Measurements from ENCODE around the gene JUNB.

The JUNB gene

DNA sequence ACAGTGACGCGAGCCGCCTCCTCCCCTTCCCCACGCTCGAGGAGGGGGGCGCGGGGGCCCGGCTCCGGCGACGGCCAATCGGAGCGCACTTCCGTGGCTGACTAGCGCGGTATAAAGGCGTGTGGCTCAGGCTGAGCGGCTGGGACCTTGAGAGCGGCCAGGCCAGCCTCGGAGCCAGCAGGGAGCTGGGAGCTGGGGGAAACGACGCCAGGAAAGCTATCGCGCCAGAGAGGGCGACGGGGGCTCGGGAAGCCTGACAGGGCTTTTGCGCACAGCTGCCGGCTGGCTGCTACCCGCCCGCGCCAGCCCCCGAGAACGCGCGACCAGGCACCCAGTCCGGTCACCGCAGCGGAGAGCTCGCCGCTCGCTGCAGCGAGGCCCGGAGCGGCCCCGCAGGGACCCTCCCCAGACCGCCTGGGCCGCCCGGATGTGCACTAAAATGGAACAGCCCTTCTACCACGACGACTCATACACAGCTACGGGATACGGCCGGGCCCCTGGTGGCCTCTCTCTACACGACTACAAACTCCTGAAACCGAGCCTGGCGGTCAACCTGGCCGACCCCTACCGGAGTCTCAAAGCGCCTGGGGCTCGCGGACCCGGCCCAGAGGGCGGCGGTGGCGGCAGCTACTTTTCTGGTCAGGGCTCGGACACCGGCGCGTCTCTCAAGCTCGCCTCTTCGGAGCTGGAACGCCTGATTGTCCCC is at the start of gene JUNB:
JUNB (plus strand) TSS at position 142 of the 706 bp plus-strand sequence; CDS start at position 428, 286 bp downstream.
- peak; percentile 96 to 97 for DNase-seq

DNA sequence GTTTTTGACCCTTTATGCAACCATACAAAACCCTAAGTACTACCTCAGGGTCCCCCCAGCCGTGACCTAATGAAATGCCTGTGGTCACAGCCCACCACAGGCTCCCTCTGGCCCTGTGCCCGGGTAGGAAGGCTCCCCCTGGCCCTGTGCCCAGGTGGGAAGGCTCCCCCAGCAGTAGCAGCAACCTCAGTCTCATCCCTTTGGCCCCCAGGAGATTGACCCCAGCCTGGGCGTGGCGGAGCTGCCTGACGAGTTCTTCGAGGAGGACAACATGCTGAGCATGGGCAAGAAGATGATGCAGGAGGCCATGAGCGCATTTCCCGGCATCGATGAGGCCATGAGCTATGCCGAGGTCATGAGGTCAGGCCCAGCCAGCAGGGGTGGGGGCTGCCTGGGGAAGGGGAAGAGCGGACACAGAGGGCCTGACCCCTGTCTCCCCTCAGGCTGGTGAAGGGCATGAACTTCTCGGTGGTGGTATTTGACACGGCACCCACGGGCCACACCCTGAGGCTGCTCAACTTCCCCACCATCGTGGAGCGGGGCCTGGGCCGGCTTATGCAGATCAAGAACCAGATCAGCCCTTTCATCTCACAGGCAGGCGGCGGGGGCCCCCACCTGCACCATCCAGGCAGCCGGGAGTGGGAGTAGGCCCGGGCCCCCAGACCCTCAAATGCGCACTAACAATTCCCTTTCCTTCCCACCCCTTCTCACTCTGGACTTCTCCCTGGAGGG is 46.0 kb upstream of the JUNB start:
- no peak for DNase-seq

DNA sequence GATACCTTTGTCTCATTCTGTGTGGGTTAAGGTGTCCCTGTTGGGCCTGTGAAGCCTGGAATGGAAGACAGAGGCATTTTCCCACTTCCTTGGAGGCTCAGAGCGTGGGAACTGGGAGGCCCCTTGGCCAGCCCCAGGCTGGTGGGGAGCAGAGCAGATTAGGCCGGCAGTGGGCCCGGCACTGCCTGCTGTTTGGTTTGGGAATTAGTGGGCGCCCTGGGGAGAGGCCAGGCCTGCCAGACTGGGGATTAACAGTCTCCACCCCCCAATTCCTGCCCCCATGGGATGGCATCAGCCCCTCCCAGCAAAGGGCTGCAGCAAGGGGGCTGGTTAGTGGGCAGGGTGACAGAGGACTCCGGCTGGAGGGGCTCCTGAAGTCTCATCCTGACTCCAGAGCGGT is 42.8 kb upstream of the JUNB start:
- DNase-seq: no peak

DNA sequence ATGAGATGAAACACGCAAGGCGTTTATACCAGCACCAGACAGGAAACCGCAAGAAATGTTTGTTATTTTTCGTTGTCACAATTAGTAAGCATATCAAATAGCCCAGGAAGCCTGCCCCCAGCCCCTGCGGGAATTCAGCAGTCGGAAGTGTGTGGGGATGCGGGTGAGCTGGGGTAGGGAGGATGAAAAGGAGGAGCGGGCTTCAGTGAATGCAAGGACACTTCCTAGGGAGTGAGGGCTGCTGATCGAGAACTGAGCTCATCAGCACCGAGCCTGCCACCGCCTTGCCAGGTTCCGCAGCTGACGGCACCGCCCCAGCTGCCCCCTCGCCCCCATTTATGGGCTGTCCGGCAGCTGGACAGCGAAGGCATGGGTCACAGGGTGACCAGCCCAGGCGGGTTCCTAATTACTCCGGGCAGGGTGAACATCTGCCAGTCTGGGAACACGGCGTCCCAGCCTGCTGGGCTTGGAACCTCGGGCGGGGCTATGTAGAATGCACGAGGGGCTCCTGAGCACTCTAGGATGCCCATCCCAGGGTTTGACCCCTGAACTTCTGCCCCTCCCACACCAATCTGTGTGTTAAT is 41.3 kb upstream of the JUNB start:
- DNase-seq: no peak

DNA sequence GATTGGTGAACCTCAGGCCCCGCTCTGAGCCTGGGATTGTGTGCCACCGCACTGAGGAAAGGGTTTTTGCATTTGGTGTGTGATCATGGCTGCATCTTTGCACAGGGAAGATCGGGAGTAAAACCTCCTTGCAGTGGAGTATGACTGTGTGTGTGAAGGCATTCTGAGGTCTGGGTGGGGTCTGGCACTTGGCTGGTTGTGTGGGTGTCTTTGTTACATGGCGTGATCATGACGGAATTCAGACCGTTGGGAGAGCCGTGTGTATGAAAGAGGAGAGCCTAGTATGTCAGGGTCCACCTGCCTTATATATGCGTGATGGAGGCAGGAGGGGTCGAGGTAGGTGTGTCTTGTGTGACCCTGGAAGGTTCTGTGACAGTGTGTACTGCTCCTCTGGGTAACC is 40.4 kb upstream of the JUNB start:
- no peak for DNase-seq

DNA sequence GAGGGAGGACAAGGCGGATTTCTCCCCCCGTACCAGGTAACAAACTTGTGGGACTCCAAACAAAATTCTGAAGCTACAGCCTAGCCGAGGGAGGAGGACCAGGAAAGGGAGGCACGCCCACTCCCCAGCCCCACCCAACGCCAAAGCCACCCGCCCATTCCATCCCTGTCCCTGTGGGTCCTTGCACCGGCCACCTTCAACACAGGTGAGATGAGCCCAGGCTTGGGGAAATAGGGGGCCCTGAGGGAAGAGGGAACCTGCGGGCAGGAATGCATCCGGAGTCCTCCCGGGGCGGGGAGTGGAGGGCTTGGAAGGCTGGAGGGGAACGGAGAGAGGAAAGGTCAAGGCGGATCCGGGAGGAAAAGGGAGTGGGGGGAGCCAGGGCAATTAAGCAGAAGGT is 39.7 kb upstream of the JUNB start, which contains the start of gene BEST2:
BEST2 (plus strand) TSS at position 157 of the 400 bp plus-strand sequence. CDS start 802 bp downstream, outside the sequence.
- no peak for DNase-seq

DNA sequence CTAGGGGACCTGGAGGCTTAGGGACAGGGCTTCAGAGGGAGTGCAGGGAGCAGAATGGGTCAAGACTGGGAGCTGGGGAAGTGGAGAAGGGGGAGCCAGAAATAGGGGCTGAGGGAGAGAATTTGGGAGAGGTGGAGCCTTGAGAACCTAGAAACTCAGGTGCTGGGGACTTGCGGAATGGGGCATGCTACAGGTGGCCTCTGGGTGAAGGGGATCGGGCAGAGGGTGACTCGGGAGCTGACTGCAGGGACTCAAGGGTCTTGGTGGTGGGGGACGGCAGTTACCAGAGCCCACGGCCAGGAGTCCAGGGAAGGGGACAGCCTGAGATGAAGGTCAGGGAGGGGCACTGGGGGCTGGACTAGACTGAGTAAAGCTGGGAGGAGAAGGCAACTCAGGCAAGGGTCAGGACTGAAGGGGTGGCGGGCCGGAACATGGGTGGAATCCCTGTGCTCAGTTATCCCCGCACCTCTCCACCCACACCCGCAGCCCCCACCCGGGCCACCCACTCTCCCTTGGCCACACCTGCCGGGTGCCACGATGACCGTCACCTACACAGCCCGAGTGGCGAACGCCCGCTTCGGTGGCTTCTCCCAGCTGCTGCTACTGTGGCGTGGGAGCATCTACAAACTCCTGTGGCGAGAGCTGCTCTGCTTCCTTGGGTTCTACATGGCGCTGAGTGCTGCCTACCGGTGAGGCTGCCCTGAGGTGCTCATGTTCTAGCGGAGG is 39.1 kb upstream of the JUNB start:
- DNase-seq: no peak

DNA sequence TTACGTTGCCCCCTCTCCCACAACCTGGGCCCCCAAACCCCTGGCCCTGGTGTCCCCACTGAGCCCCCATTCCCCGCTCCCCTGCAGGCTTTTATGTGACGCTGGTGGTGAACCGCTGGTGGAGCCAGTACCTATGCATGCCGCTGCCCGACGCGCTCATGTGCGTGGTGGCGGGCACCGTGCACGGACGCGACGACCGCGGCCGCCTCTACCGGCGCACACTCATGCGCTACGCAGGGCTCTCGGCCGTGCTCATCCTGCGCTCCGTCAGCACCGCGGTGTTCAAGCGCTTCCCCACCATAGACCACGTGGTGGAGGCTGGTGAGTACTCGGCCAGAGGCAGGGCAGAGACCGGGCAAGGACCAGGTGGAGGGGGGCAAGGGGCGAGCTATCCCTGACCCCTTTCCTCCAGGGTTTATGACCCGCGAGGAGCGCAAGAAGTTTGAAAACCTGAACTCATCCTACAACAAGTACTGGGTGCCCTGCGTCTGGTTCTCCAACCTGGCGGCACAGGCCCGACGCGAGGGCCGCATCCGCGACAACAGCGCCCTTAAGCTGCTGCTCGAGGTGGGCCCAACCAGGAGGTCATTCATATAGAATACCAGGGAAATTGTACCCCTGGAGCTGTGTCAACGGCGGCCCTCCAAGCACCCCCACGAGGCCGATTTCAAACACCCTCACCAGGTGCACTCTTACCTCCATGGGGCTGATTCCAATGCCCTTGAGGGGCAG is 36.7 kb upstream of the JUNB start:
- no peak for DNase-seq

DNA sequence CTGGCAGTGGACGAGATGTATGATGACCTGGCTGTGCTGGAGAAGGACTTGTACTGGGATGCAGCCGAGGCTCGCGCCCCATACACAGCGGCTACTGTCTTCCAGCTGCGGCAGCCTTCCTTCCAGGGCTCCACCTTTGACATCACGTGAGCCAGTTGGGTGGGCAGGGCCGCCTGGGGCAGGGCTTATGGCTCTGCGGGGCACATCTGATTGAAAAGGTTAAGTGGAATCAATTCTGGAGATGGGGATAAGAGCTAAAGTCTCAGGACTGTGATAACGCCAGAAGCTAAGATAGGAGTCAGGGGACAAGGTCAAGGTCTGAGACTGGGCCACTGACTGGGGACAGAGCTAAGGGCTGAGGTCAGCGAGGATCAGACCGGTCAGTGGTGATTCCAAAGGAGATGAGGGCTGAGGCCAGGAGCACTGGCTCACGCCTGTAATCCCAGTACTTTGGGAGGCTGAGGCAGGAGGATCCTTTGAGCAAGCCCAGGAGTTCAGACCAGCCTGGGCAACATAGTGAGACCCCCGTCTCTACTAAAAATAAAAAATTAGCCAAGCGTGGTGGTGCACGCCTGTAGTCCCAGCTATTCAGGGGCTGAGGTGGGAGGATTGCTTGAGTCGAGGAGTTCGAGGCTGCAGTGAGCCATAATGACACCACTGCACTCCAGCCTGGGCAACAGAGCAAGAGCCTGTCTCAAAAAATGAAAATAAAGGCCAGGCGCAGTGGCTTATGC is 35.0 kb upstream of the JUNB start:
- DNase-seq: no peak

DNA sequence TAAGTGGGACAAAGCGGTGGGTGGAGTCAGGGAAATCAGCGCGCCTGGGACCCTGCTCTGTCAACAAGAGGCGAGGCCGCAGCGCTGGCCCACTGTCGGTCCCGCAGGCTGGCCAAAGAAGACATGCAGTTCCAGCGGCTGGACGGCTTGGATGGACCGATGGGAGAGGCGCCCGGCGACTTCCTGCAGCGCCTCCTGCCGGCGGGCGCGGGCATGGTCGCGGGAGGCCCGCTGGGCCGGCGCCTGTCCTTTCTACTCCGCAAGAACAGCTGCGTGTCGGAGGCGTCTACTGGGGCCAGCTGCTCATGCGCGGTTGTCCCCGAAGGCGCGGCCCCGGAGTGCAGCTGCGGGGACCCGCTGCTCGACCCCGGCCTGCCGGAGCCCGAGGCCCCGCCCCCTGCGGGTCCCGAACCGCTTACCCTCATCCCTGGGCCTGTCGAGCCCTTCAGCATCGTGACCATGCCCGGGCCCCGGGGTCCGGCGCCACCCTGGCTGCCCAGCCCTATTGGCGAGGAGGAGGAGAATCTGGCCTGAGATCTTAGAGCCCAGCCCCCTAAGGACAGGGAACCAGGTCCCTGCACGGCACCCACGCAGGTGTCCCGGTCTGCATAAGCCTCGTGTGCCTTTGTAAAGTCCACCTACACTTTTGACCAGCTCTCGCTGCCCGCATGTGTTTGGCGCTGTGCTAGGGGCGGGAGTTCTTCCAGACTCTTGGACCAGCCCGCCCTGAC is 33.6 kb upstream of the JUNB start:
- DNase-seq: peak; percentile 71 to 78

DNA sequence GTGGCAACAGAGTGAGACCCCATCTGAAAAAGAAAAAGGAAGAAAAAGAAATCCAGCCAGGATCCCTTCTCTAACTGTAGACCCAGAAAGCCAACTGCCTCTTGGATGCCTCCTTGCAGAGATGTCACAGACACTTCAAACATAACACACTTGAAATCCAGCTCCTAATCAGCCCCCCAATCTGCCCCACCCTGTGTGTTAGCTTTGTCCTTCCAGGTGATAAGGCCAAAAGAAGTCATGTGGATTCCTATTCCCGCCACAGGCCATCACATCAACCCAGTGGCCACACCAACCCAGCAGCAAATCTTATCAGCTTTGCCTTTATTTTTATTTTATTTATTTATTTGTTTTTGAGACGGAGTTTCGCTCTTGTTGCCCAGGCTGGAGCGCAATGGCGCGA is 31.6 kb upstream of the JUNB start:
- no peak for DNase-seq

DNA sequence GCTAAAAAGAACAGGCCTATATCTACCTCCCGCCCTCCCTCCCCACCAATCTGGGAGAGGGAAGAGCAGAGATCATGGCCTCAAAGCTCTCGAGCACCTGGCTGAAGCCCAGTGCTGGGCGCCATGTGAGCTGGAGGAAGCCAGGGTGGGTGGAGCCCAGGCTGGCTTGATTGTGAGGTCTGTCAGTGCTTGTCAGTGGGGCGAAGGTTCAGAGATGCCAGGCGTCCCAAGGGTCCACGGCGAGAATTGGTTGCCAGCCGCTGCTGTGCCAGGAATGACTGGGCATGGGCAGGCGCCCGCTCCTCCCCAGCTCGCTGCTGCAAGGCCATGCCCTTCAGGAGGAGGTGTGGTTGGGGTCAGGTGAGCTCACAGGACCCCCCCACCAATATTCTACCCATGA is 28.2 kb upstream of the JUNB start:
- no peak for DNase-seq

DNA sequence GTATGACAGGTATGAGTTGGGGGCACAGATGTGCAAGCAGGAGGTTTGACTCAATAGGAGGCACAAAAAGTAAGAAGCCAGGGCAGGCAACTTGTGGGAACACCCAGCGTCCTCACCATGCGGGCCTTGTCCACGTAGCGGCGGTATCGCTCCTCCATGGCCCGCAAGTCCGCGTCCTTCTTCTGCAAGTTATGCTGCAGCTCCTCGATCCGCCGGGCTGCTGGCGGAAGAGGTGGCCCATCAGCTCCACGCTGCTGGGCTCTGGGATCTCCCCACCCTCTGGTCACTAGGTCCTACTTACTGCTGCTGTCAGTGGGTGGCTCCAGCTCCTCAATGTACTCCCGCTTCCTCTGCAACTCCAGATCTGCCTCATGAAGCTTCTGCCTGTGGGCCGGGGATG is 26.6 kb upstream of the JUNB start:
- DNase-seq: no peak

DNA sequence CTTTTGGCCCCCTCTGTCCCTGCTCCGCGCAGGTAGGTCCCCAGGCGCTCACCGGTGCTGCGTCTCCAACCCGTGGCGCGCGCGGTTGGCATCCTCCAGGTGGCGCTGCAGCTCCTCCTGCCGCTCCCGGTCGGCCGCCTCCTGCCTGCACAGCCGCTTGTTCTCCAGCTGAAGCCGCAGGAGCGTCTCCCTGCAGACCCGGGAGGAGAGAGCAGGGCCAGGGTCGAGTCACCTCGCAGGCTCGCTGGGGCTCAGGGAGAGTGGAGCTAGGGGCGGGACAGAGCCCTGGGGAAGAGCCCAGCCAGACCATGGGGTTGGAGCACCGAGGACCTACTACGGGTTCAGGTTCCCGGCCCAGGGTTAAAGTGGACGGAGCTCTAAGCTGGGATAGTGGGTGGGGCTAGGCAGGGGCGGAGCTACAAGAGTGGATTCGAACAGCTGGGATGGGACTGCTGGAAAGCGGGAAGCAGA is 25.2 kb upstream of the JUNB start:
- no peak for DNase-seq

DNA sequence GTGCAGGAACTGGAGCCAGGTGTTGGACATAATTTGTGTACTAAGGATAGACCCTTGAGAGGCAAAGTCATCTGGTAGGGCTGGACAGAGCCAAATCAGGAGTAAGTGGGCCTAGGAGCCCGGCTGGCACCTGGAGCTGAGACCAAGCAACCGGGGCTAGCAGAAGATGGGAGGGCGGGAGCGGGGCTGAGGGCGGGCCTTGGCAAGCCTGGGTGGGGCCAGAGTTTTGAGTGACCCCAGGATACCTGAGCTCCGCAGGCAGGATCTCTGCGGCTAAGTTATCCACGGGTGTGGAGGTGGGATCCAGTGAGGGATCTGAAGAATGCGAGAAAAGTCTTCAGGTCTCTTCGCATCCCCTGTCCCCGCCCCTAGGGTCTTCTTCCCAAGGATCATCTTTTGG is 24.1 kb upstream of the JUNB start:
- DNase-seq: no peak

DNA sequence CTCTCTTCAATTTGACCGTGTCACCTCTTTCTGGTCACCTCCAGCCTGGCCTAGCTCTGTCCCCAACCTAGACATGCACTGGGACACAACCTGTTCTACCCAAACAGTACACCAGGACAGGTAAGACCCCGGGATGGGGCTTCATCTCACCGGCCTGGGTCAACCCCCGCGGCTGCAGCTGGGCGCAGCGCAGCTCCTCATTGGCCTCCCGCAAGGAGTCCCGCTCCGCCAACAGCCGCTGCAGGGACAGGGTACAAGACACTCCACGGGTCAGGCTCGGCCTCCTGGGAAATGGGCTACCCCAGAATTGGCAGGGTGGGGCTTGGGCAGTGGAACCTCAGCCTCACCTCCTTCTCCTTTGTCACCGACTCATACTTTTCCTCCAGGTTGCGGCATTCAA is 23.6 kb upstream of the JUNB start:
- DNase-seq: no peak

DNA sequence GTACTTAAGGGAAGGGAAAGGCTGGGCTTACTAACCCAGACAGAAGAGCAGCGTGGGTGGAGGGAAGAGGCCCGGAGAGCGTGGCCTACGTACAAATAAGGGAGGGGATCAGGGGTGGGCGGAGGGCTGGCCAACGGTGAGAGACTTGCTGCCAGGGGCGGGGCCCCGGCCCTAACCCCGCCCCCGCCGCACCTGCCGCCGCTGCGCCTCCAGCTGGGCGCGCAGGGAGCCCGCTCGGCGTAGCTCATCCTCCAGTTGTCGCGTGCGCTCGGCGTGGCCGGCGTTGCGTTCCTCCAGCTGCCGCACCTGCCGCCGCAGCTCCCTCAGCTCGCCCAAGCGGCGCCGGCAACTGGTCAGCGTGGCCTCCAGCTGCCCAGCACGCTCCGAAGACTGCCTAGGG is 21.6 kb upstream of the JUNB start:
- peak; percentile 65 to 72 for DNase-seq

DNA sequence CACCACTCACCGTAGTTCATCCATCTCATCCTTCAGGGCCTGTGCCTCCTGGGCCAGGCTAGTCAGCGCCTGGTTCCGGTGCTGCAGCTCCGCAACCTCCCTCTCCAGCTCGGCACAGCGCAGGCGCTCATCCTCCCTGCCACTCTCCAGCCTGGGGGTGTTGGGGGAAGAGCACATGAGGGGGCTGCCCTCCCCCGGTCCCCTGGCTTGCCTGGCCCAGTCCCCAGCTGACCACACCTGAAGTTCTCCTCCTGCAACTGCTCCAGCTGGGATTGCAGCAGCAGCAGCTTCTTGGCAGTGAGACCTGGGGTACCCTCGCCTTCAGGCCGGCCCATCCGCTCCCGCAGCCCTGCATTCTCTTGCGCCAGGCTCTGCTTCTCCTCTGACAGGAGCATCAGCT is 20.4 kb upstream of the JUNB start:
- no peak for DNase-seq

DNA sequence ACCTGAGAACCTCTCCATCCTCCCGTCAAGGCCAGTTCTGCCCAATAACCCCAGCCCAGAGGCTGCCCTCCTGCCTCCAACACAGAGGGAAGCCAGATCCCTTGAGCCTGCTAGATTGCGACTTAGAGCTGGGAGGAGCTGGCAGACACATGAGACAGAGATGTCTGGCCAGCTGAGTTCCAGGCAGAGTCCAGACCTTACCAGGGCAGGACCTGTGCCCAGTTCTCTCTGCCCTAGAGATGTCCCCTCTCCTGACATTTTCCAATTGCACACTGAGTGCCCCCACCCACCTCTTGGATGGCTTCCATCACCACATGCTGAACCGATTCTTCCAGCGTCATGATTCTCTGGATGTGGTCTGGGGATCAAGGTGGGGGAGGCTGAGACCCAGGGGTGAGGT is 19.0 kb upstream of the JUNB start:
- no peak for DNase-seq

DNA sequence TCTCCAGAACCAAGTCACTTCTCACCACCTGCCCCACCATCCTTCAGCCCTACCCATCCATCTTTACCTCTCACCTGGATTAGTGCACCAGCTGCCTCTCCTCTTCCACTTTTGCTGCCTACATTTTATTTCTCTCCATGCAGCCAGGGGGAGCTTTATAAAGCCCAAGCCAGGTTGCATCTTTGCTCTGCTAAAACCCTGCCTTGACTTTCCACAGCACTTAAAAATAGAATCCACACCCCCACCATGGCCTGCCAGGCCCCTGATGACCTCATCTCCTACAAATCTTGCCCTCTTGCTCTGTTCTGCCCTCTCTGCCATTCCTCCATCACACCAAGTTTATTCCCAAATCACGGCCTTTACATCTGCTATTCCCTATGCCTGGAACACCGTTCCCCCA is 17.7 kb upstream of the JUNB start:
- DNase-seq: no peak

Data from activated CD4-positive, alpha-beta T cell treated with anti-CD3 and anti-CD28 coated beads, Interleukin-2, amount 50 U/mL, for 48 hours (primary cell).